Activated CD4-positive, alpha-beta T cell treated with anti-CD3 and anti-CD28 coated beads for 36 hours (primary cell): ENCODE measurements around the gene FOXP4. TPM values are rescaled to one million over a fixed set of nuclear protein-coding genes. Genes with fewer than 3 reads are reported as not detected.

Experiments used
- ATAC-seq: fragments of 200-7000 bp; cut with Tn5 transposase; one replicate; pipeline ENCODE4 v1.10.0; 2021; ENCODE audit warnings: mild to moderate bottlenecking, moderate library complexity
- CTCF ChIA-PET: fragments of 350-600 bp; sonication (Branson Sonifier 250); formaldehyde crosslinking; loops from one replicate; lab custom pipeline; 2021; ENCODE audit warnings: antibody characterized with exemption; lab: Charles Lee
- POLR2A ChIA-PET: fragments of 350-600 bp; sonication (Branson Sonifier 250); formaldehyde crosslinking; loops from one replicate; lab custom pipeline; 2021; ENCODE audit warnings: antibody characterized with exemption, inconsistent platforms; lab: Charles Lee
- DNase-seq: peaks from one replicate; pipeline ENCODE4 v3.0.0-alpha.2; 2020
- H3K27ac Mint-ChIP-seq: one replicate; pipeline ENCODE4 v1.8.0; 2021; ENCODE audit warnings: mixed read lengths
- H3K27me3 Mint-ChIP-seq: one replicate; pipeline ENCODE4 v1.8.0; 2021; ENCODE audit warnings: mixed read lengths
- H3K36me3 Mint-ChIP-seq: one replicate; pipeline ENCODE4 v1.8.0; 2021; ENCODE audit warnings: low read depth, mixed read lengths
- H3K4me1 Mint-ChIP-seq: one replicate; pipeline ENCODE4 v1.8.0; 2021; ENCODE audit warnings: mixed read lengths
- H3K4me3 Mint-ChIP-seq: one replicate; pipeline ENCODE4 v1.8.0; 2021; ENCODE audit warnings: mild to moderate bottlenecking, moderate library complexity, mixed read lengths
- H3K9me3 Mint-ChIP-seq: one replicate; pipeline ENCODE4 v1.8.0; 2021; ENCODE audit warnings: low read depth, mixed read lengths
- intact Hi-C, 2 experiments: fragments of 100-400 bp; cut with DNase I in 1 of 2; cut with micrococcal nuclease in 1 of 2; formaldehyde crosslinking; loops; one replicate each; pipeline versions ENCODE4 v1.14.2 to v1.15.1; 2022 to 2024; cut with DNase I, micrococcal nuclease
- total RNA-seq, 2 experiments: library from RNA; stranded (reverse); gene quantifications; one replicate each; pipeline ENCODE4 v1.2.3, GENCODE V29; 2021

FOXP4 gene
- total RNA-seq, 2 experiments from 2014 or later: 11.1 to 13.8 TPM

GRCh38 chr6:41587131-41587879 lies 41.1 kb downstream of the FOXP4 start:
- H3K27ac Mint-ChIP-seq: no peak overlapping the region
- intact Hi-C loops: no loop called here
- H3K27me3 Mint-ChIP-seq: no peaks in the 10 kb centered on the region
- POLR2A ChIA-PET: no interaction called here
- H3K36me3 Mint-ChIP-seq: no peaks in the 10 kb centered on the region
- H3K9me3 Mint-ChIP-seq: no peaks in the 10 kb centered on the region
- CTCF ChIA-PET: interaction anchor here (1.1 kb wide), 1 partner anchor 105 kb away, joined by 4 read pairs; no protein-coding TSS in a partner anchor
- ATAC-seq: no peak
- no peak for DNase-seq
- no peak overlapping the region for H3K4me3 Mint-ChIP-seq
- peaks cover 3% of the 10 kb centered on the region for H3K4me1 Mint-ChIP-seq

GRCh38 chr6:41588111-41588510 lies 41.9 kb downstream of the FOXP4 start:
- POLR2A ChIA-PET: no interaction called here
- ATAC-seq: no peak
- Mint-ChIP-seq H3K4me3 (no peak overlapping the region), H3K27me3 (no peaks in the 10 kb centered on the region), H3K27ac (no peak overlapping the region), H3K9me3 (no peaks in the 10 kb centered on the region), H3K4me1 (peaks cover 3% of the 10 kb centered on the region), H3K36me3 (no peaks in the 10 kb centered on the region)
- DNase-seq: no peak
- intact Hi-C loops: no loop called here
- CTCF ChIA-PET: interaction anchor here (0.8 to 5.4 kb wide), 4 partner anchors 163 to 281 kb away, joined by 3 to 23 read pairs (median 8); no protein-coding TSS in a partner anchor

- no peaks in the 10 kb centered on the region for H3K27me3 Mint-ChIP-seq
- no peak overlapping the region for H3K27ac Mint-ChIP-seq
- no peaks in the 10 kb centered on the region for H3K36me3 Mint-ChIP-seq
- H3K4me3 Mint-ChIP-seq: no peak overlapping the region
- intact Hi-C loops: no loop called here
- peaks cover 3% of the 10 kb centered on the region for H3K4me1 Mint-ChIP-seq
- ATAC-seq (no peak), DNase-seq (no peak)
- ChIA-PET POLR2A (no interaction called here), CTCF (interaction anchor here (0.8 to 5.4 kb wide), 6 partner anchors 10 to 222 kb away, joined by 3 to 23 read pairs (median 3); no protein-coding TSS in a partner anchor)
- H3K9me3 Mint-ChIP-seq: no peaks in the 10 kb centered on the region
Measured at GRCh38 chr6:41589223-41589622, 43.0 kb downstream of the FOXP4 start.

GRCh38 chr6:41589636-41590622 lies 43.7 kb downstream of the FOXP4 start:
- no peak for ATAC-seq
- H3K9me3 Mint-ChIP-seq: no peaks in the 10 kb centered on the region
- H3K4me3 Mint-ChIP-seq: no peak overlapping the region
- peaks cover 3% of the 10 kb centered on the region for H3K4me1 Mint-ChIP-seq
- H3K27me3 Mint-ChIP-seq: no peaks in the 10 kb centered on the region
- no peak overlapping the region for H3K27ac Mint-ChIP-seq
- ChIA-PET POLR2A (no interaction called here), CTCF (interaction anchor here (1.0 to 5.4 kb wide), 6 partner anchors 8 to 222 kb away, joined by 3 to 23 read pairs (median 7); no protein-coding TSS in a partner anchor)
- no peaks in the 10 kb centered on the region for H3K36me3 Mint-ChIP-seq
- intact Hi-C loops: loop anchor here in 1 of 2 experiments (5.0 kb wide), 1 partner anchor 83 kb away; no protein-coding TSS in a partner anchor
- no peak for DNase-seq

- DNase-seq: no peak
- intact Hi-C loops: loop anchor here in 1 of 2 experiments (5.0 kb wide), 1 partner anchor 84 kb away; no protein-coding TSS in a partner anchor
- H3K4me1 Mint-ChIP-seq: peaks cover 3% of the 10 kb centered on the region
- no peak overlapping the region for H3K4me3 Mint-ChIP-seq
- H3K27ac Mint-ChIP-seq: no peak overlapping the region
- H3K36me3 Mint-ChIP-seq: no peaks in the 10 kb centered on the region
- ChIA-PET CTCF (interaction anchor here (1.2 to 5.4 kb wide), 5 partner anchors 9 to 173 kb away, joined by 3 to 23 read pairs (median 7); no protein-coding TSS in a partner anchor), POLR2A (no interaction called here)
- H3K27me3 Mint-ChIP-seq: no peaks in the 10 kb centered on the region
- ATAC-seq: no peak
- H3K9me3 Mint-ChIP-seq: no peaks in the 10 kb centered on the region
Measured at GRCh38 chr6:41591122-41591521, 44.9 kb downstream of the FOXP4 start.

- ChIA-PET POLR2A (no interaction called here), CTCF (interaction anchor here (0.6 to 5.4 kb wide), 12 partner anchors 10 to 223 kb away, joined by 3 to 23 read pairs (median 3); no protein-coding TSS in a partner anchor)
- no peaks in the 10 kb centered on the region for H3K27me3 Mint-ChIP-seq
- H3K36me3 Mint-ChIP-seq: peaks cover 5% of the 10 kb centered on the region
- DNase-seq (peak; percentile 87), ATAC-seq (peak; percentile 85)
- no peak overlapping the region for H3K4me3 Mint-ChIP-seq
- intact Hi-C loops: loop anchor here (1.0 to 5.0 kb wide), 5 partner anchors 85 to 223 kb away; no protein-coding TSS in a partner anchor
- H3K4me1 Mint-ChIP-seq: peaks cover 3% of the 10 kb centered on the region
- no peaks in the 10 kb centered on the region for H3K9me3 Mint-ChIP-seq
- no peak overlapping the region for H3K27ac Mint-ChIP-seq
Measured at GRCh38 chr6:41591859-41592502, 45.8 kb downstream of the FOXP4 start.

GRCh38 chr6:41593406-41593805 lies 47.2 kb downstream of the FOXP4 start:
- H3K9me3 Mint-ChIP-seq: no peaks in the 10 kb centered on the region
- no peak overlapping the region for H3K4me3 Mint-ChIP-seq
- no peak for DNase-seq
- peaks cover 5% of the 10 kb centered on the region for H3K36me3 Mint-ChIP-seq
- no peaks in the 10 kb centered on the region for H3K27me3 Mint-ChIP-seq
- ChIA-PET CTCF (interaction anchor here (0.8 to 5.4 kb wide), 3 partner anchors 165 to 288 kb away, joined by 4 to 23 read pairs (median 6); no protein-coding TSS in a partner anchor), POLR2A (no interaction called here)
- ATAC-seq: no peak
- peaks cover 3% of the 10 kb centered on the region for H3K4me1 Mint-ChIP-seq
- H3K27ac Mint-ChIP-seq: no peak overlapping the region
- intact Hi-C loops: loop anchor here (2.0 to 5.0 kb wide), 2 partner anchors 86 to 131 kb away; no protein-coding TSS in a partner anchor

- no peaks in the 10 kb centered on the region for H3K9me3 Mint-ChIP-seq
- ChIA-PET POLR2A (no interaction called here), CTCF (interaction anchor here (0.6 to 5.4 kb wide), 8 partner anchors 9 to 288 kb away, joined by 4 to 23 read pairs (median 6); no protein-coding TSS in a partner anchor)
- no peak overlapping the region for H3K27ac Mint-ChIP-seq
- no peaks in the 10 kb centered on the region for H3K27me3 Mint-ChIP-seq
- H3K4me1 Mint-ChIP-seq: peaks cover 3% of the 10 kb centered on the region
- DNase-seq (no peak), ATAC-seq (no peak)
- peaks cover 5% of the 10 kb centered on the region for H3K36me3 Mint-ChIP-seq
- H3K4me3 Mint-ChIP-seq: no peak overlapping the region
- intact Hi-C loops: loop anchor here (2.0 to 5.0 kb wide), 2 partner anchors 87 to 131 kb away; no protein-coding TSS in a partner anchor
Measured at GRCh38 chr6:41593839-41594238, 47.7 kb downstream of the FOXP4 start.

- no peaks in the 10 kb centered on the region for H3K9me3 Mint-ChIP-seq
- ATAC-seq: no peak
- intact Hi-C loops: loop anchor here in 1 of 2 experiments (5.0 kb wide), 1 partner anchor 87 kb away; no protein-coding TSS in a partner anchor
- H3K4me1 Mint-ChIP-seq: peaks cover 3% of the 10 kb centered on the region
- no peak overlapping the region for H3K4me3 Mint-ChIP-seq
- CTCF ChIA-PET: interaction anchor here (0.6 to 2.5 kb wide), 7 partner anchors 8 to 253 kb away, joined by 4 to 15 read pairs (median 5); no protein-coding TSS in a partner anchor
- DNase-seq: no peak
- POLR2A ChIA-PET: no interaction called here
- no peak overlapping the region for H3K27ac Mint-ChIP-seq
- no peaks in the 10 kb centered on the region for H3K27me3 Mint-ChIP-seq
- peaks cover 5% of the 10 kb centered on the region for H3K36me3 Mint-ChIP-seq
Measured at GRCh38 chr6:41594326-41594725, 48.1 kb downstream of the FOXP4 start.

GRCh38 chr6:41594766-41595165 lies 48.6 kb downstream of the FOXP4 start:
- intact Hi-C loops: loop anchor here in 1 of 2 experiments (5.0 kb wide), 1 partner anchor 87 kb away; no protein-coding TSS in a partner anchor
- Mint-ChIP-seq H3K36me3 (peaks cover 5% of the 10 kb centered on the region), H3K27me3 (no peaks in the 10 kb centered on the region), H3K27ac (no peak overlapping the region), H3K4me3 (no peak overlapping the region), H3K9me3 (no peaks in the 10 kb centered on the region), H3K4me1 (peaks cover 3% of the 10 kb centered on the region)
- DNase-seq: no peak
- ATAC-seq: no peak
- ChIA-PET CTCF (interaction anchor here (1.0 to 2.5 kb wide), 5 partner anchors 8 to 226 kb away, joined by 4 to 15 read pairs (median 7); no protein-coding TSS in a partner anchor), POLR2A (no interaction called here)
